CD4-positive, alpha-beta T cell (primary cell): ENCODE measurements around the gene OTULIN. TPM values are rescaled to one million over a fixed set of nuclear protein-coding genes. Genes with fewer than 3 reads are reported as not detected.
A peak's percentile ranks its signal among the peaks of the same experiment; 100 is the strongest.

Experiments used
- ATAC-seq: fragments of 200-7000 bp; cut with Tn5 transposase; one replicate; pipeline ENCODE4 v1.10.0; 2022; ENCODE audit warnings: mild to moderate bottlenecking; ENCODE audit not compliant: poor library complexity
- CTCF ChIA-PET: fragments of 350-600 bp; sonication (Branson Sonifier 250); formaldehyde crosslinking; loops from one replicate; lab custom pipeline; 2021; ENCODE audit warnings: antibody characterized with exemption, inconsistent platforms; lab: Charles Lee
- POLR2A ChIA-PET: fragments of 350-600 bp; sonication (Branson Sonifier 250); formaldehyde crosslinking; loops from one replicate; lab custom pipeline; 2021; ENCODE audit warnings: antibody characterized with exemption, inconsistent platforms; lab: Charles Lee
- DNase-seq, 14 experiments: peaks; one replicate each; pipeline ENCODE4 v3.0.0-alpha.2; 2013 to 2020; ENCODE audit warnings: mixed read lengths in 2 of 14
- H3K27ac ChIP-seq, 2 donors: one replicate each; pipeline versions ENCODE4 v1.5.1 to v1.7.0; 2013; ENCODE audit warnings: low read length in 2 of 2, low read depth in 1 of 2, mild to moderate bottlenecking in 1 of 2
- H3K27me3 ChIP-seq, 2 experiments: 1 replicate in 1 of 2; 2 replicates in 1 of 2; pipeline versions ENCODE4 v1.6.1 to v1.7.0; 2013; ENCODE audit warnings: low read length in 2 of 2, control low read depth in 1 of 2, mild to moderate bottlenecking in 1 of 2, moderate library complexity in 1 of 2; ENCODE audit not compliant: insufficient read depth in 2 of 2, control insufficient read depth in 1 of 2
- H3K36me3 ChIP-seq: one replicate; pipeline ENCODE4 v1.6.1; 2013; ENCODE audit warnings: low read length, control low read depth; ENCODE audit not compliant: insufficient read depth
- H3K4me1 ChIP-seq: one replicate; pipeline ENCODE4 v1.6.1; 2013; ENCODE audit warnings: low read length, control low read depth; ENCODE audit not compliant: insufficient read depth
- H3K4me3 ChIP-seq: one replicate; pipeline ENCODE4 v1.5.1; 2013; ENCODE audit warnings: mild to moderate bottlenecking, low read length, moderate library complexity
- H3K9me3 ChIP-seq, 2 experiments: 1 replicate in 1 of 2; 2 replicates in 1 of 2; pipeline versions ENCODE4 v1.6.1 to v1.7.0; 2013; ENCODE audit warnings: low read length in 2 of 2, mild to moderate bottlenecking in 2 of 2, control low read depth in 1 of 2, moderate library complexity in 1 of 2; ENCODE audit not compliant: control insufficient read depth in 1 of 2, insufficient read depth in 1 of 2
- H3K27ac Mint-ChIP-seq: one replicate; pipeline ENCODE4 v1.8.0; 2020; ENCODE audit warnings: mixed read lengths
- H3K27me3 Mint-ChIP-seq: one replicate; pipeline ENCODE4 v1.8.0; 2021; ENCODE audit warnings: mixed read lengths
- H3K36me3 Mint-ChIP-seq: one replicate; pipeline ENCODE4 v1.8.0; 2021; ENCODE audit warnings: low read depth, mixed read lengths
- H3K4me1 Mint-ChIP-seq: one replicate; pipeline ENCODE4 v1.8.0; 2021; ENCODE audit warnings: low read depth, mixed read lengths
- H3K4me3 Mint-ChIP-seq: one replicate; pipeline ENCODE4 v1.8.0; 2020; ENCODE audit warnings: mild to moderate bottlenecking, mixed read lengths
- H3K9me3 Mint-ChIP-seq: one replicate; pipeline ENCODE4 v1.8.0; 2020; ENCODE audit warnings: mixed read lengths
- intact Hi-C, 2 experiments: fragments of 100-400 bp; cut with DNase I in 1 of 2; cut with micrococcal nuclease in 1 of 2; formaldehyde crosslinking; loops; one replicate each; pipeline versions ENCODE4 v1.15.1 to v1.9.0; 2023 to 2025; cut with DNase I, micrococcal nuclease
- total RNA-seq, 174 experiments: library from RNA in 2 of 174; stranded (reverse) in 2 of 174; gene quantifications; one replicate each; pipeline ENCODE4 v1.2.3 and lab custom pipeline; 2021 to 2026
- TF ChIP-seq, protein P1 (sequence below): fragments of 200-600 bp; IDR thresholded peaks from one replicate; pipeline ENCODE4 v1.8.0; 2022; ENCODE audit warnings: antibody characterized with exemption, mild to moderate bottlenecking

Gene OTULIN
- total RNA-seq, 2 experiments from 2014 or later, result 69.4 to 77.0 TPM

DNA sequence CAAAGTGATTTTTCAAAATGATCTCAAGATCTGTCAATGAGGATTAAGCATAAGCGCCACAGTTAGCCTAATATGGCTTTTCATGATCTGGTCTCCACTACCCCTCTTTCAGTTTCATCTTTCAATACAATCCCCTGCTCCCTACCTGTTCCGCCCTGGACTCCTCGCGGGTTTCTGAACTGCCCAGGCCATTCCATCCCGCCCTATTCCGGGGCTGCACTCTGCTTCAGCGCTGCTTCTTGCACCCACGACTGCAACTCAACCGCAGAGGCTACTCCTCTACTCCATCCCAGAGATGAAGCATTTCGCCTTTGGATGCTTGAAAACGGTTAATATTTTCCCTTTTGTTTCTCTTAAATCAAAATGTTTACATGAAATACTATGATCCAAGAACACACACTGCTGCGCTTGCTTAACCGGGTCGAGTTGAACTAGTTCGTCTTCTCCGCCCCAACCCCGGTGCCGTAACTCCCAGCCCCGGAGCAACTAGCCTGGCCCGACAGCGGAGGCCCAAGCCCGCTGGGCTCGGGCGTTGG, 716 bp upstream of the OTULIN start:
- ChIA-PET CTCF (interaction anchor here (1.4 to 1.6 kb wide), 2 partner anchors 15 to 207 kb away, joined by 4 to 6 read pairs; no protein-coding TSS in a partner anchor), POLR2A (interaction anchor here (0.8 to 1.1 kb wide), 2 partner anchors 78 to 329 kb away, joined by 3 read pairs; no protein-coding TSS in a partner anchor)
- no peaks in the 10 kb centered on the region for H3K9me3 ChIP-seq
- Mint-ChIP-seq H3K27ac (peak overlapping the region; percentile 87), H3K27me3 (no peaks in the 10 kb centered on the region), H3K36me3 (peaks cover 25% of the 10 kb centered on the region), H3K9me3 (no peaks in the 10 kb centered on the region), H3K4me1 (peaks cover 77% of the 10 kb centered on the region), H3K4me3 (peak overlapping the region; percentile 86)
- ATAC-seq (peak; percentile 1), DNase-seq (peak in 1 of 14 experiments; percentile 22)
- intact Hi-C loops, result loop anchor here (2.0 to 10.0 kb wide), 4 partner anchors 79 to 519 kb away; partner anchors contain the start of genes OTULINL (in 2 of the 2), ANKH (in 1 of the 2) and TRIO (in 1 of the 2)
- peaks cover 45% of the 10 kb centered on the region for H3K4me1 ChIP-seq
- H3K4me3 ChIP-seq, result peak overlapping the region; percentile 75
- H3K27ac ChIP-seq, result peak overlapping the region; percentile 77 to 82
- H3K36me3 ChIP-seq, result no peaks in the 10 kb centered on the region
- no peaks in the 10 kb centered on the region for H3K27me3 ChIP-seq
- TF ChIP-seq, protein P1, sequence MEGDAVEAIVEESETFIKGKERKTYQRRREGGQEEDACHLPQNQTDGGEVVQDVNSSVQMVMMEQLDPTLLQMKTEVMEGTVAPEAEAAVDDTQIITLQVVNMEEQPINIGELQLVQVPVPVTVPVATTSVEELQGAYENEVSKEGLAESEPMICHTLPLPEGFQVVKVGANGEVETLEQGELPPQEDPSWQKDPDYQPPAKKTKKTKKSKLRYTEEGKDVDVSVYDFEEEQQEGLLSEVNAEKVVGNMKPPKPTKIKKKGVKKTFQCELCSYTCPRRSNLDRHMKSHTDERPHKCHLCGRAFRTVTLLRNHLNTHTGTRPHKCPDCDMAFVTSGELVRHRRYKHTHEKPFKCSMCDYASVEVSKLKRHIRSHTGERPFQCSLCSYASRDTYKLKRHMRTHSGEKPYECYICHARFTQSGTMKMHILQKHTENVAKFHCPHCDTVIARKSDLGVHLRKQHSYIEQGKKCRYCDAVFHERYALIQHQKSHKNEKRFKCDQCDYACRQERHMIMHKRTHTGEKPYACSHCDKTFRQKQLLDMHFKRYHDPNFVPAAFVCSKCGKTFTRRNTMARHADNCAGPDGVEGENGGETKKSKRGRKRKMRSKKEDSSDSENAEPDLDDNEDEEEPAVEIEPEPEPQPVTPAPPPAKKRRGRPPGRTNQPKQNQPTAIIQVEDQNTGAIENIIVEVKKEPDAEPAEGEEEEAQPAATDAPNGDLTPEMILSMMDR, result no peak

DNA sequence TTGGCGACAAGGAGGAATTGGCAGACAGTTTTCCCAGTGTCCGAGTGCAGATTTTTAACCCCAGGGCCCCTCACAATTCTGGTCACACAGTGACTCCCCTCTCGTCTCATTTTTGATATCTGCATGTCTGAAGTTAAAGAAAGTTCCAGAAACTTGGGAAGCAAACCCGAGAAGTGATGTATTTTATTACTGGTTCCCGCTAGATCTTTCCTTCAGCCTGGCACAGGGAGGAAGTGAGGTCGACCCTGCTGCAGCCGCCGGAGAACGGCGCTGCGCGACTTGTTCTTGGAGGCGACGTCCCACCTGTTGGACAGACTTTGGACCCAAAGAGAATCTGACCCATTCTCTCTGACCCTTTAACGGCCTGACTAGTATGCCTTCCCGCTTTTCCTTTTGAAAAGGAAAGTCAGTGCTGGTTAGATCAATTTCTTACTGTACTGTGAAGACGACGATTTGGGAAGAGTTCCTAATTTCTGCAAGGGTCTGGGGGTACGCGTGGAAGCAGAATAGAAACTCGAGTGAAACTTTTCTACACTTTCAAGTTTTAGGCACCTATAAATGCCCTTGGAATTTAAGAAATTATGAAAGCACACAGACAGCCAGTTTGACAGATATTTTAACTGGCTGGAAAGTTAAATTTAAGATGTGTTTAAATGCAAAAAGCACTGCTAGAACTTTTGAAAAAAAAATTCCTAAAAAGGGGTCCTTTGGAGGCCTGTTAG, 744 bp downstream of the OTULIN start:
- Histone ChIP-seq H3K4me3 (peak overlapping the region; percentile 75), H3K27me3 (no peaks in the 10 kb centered on the region), H3K9me3 (no peaks in the 10 kb centered on the region), H3K4me1 (peaks cover 53% of the 10 kb centered on the region), H3K36me3 (no peaks in the 10 kb centered on the region), H3K27ac (peak overlapping the region; percentile 47 to 55)
- DNase-seq (peak in 6 of 14 experiments; percentile 8 to 53 (median 38)), ATAC-seq (no peak)
- intact Hi-C loops, result loop anchor here (5.0 to 10.0 kb wide), 3 partner anchors 42 to 520 kb away; partner anchors contain the start of genes OTULINL (in 1 of the 2) and TRIO (in 1 of the 2)
- ChIA-PET POLR2A (interaction anchor here (1.1 to 2.7 kb wide), 2 partner anchors 10 to 327 kb away, joined by 3 to 12 read pairs; no protein-coding TSS in a partner anchor), CTCF (interaction anchor here (1.4 kb wide), 1 partner anchor 20 kb away, joined by 3 read pairs; no protein-coding TSS in a partner anchor)
- Mint-ChIP-seq H3K27me3 (no peaks in the 10 kb centered on the region), H3K4me3 (peak overlapping the region; percentile 90), H3K27ac (peak overlapping the region; percentile 90), H3K4me1 (peaks cover 77% of the 10 kb centered on the region), H3K36me3 (peaks cover 25% of the 10 kb centered on the region), H3K9me3 (no peaks in the 10 kb centered on the region)
- TF ChIP-seq, protein P1, result no peak

DNA sequence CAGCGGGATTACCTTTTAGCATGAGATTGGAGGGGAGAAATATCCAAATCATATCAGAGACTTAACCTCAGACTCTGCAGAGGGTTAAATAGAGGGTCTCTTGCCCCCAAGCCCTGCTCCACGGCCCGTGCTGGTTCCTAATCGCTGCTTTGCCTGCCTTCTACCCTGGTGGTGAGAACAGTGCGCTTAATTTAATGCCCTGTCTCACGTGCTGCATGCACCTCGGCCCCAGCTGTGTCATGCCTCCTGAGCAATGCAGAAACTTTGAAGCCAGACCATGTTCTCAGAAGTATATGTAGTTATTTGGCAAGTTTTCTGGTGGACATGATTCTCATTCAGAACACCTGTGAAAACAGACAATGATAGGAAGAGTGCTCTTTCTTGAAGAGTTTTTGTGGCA, 1.4 kb downstream of the OTULIN start:
- DNase-seq (peak; percentile 25 to 80 (median 43)), ATAC-seq (peak; percentile 63)
- CTCF ChIA-PET, result interaction anchor here (0.7 to 1.9 kb wide), 3 partner anchors 9 to 74 kb away, joined by 3 to 8 read pairs (median 6); no protein-coding TSS in a partner anchor
- Histone ChIP-seq H3K36me3 (no peaks in the 10 kb centered on the region), H3K9me3 (no peaks in the 10 kb centered on the region), H3K4me1 (peaks cover 59% of the 10 kb centered on the region), H3K27ac (peak overlapping the region; percentile 47 to 55), H3K27me3 (no peaks in the 10 kb centered on the region), H3K4me3 (peak overlapping the region; percentile 75)
- intact Hi-C loops, result loop anchor here (5.0 to 10.0 kb wide), 3 partner anchors 41 to 521 kb away; partner anchors contain the start of genes OTULINL (in 1 of the 2) and TRIO (in 1 of the 2)
- TF ChIP-seq, protein P1, result peak; percentile 35
- Mint-ChIP-seq H3K27ac (peak overlapping the region; percentile 90), H3K27me3 (no peaks in the 10 kb centered on the region), H3K4me3 (peak overlapping the region; percentile 90), H3K4me1 (peaks cover 76% of the 10 kb centered on the region), H3K9me3 (no peaks in the 10 kb centered on the region), H3K36me3 (peaks cover 25% of the 10 kb centered on the region)
- POLR2A ChIA-PET, result interaction anchor here (2.1 to 2.7 kb wide), 2 partner anchors 10 to 84 kb away, joined by 6 to 12 read pairs; no protein-coding TSS in a partner anchor
